ENCODE data around the gene VPS41.
"Not testable (repeated sequence)": the region's sequence is repeated elsewhere in the genome, so short reads cannot be mapped to it uniquely, and the experiment has no call there.

The VPS41 gene

DNA sequence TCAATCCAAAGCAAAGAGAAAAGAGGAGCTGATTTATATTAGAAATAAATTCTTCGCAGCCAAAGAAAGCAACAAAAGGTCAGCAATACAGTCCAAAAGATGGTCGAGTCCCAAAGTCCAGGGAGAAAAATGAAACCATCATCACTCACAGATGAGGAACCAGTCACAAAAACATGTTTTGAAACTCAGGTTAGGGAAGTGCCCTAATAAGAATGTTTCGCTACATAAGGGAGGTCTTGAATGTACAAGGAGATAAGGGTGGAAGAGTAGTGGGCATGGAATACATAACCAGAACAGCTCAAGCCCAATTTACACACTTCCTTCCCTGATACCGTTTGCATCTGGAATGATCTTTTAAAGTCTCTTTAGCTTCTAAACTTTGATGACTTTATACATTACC is 53.6 kb downstream of the VPS41 start:
- no peak for DNase-seq (ENCODE audit: low read depth in 2 of 2)

DNA sequence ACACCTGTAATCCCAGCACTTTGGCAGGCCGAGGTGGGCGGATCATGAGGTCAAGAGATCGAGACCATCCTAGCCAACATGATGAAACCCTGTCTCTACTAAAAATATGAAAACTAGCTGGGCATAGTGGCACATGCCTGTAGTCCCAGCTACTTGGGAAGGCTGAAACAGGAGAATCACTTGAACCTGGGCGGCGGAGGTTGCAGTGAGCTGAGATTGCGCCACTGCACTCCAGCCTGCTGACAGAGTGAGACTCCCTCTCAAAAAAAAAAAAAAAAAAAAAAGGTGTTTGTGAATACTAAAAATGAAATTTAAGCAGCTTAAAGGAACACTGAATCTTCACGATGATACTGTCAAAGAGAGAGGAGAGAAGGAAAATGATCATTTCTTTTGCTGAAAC is 54.0 kb downstream of the VPS41 start:
- DNase-seq (ENCODE audit: low read depth in 2 of 2) = not testable (repeated sequence)

DNA sequence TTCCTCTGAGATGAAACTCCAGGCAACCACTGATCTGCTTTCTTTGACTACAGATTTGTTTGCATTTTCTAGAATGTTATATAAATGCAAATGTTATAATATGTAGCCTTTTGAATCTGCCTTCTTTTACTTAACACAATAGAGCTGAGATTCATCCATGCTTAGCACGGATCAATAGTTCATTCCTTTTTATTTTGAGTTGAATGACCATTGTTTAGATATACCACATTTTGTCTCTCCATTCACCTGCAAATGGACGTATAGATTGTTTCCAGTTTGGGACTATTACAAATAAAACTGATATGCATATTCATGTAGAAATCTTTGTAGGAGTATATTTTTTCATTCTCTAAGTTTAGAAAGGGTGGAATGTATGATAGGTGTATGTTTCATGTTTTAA is 57.7 kb downstream of the VPS41 start:
- no peak for DNase-seq (ENCODE audit: low read depth in 2 of 2)

DNA sequence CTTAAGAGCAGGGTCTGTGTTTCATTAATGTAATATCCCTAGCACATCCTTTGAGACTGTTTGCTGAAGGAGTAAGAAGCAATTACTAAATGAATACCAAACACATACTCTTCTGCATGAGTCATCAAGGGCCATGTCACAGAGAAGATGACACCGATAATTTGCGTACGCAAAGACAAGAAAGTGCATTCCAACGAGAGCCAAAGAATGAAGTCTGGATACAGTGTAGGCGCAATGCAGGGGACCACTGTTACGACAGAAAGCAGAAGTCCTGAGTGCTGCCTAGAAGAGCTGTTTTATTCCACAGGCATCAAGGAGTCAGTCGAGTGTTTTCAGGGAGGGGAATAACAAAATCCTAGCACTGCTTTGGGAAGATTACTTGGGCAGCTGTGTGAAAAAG is 62.7 kb downstream of the VPS41 start:
- DNase-seq (ENCODE audit: low read depth in 2 of 2) = no peak

DNA sequence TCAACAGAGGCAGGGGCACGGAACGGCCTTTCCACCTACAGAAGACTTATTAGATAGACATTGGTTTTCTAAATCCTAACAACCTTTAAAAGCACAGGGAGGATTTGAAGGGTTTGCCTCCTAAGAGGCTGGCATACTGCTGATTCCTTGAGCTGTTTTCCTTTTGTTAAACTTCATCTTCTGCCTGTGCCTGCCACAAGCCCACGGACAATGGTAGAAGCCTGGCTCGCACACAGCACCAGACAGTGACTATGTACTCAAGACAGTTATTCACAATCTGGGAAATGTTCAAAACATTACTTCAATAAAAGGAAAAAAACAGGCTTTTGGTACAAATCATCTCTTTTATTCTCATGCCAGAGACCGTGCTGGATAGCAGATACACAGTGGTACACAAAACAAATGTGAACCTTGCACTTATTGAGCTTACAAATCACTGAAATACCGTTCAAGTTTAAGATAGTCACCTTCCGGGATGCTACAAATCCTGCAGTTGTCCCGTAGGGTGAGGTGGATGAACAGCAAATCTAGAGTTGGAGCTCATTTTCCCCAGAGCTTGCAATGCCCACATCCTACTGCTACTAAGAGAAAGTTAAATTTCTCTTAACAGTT is 63.9 kb downstream of the VPS41 start:
- no peak for DNase-seq (ENCODE audit: low read depth in 2 of 2)

DNA sequence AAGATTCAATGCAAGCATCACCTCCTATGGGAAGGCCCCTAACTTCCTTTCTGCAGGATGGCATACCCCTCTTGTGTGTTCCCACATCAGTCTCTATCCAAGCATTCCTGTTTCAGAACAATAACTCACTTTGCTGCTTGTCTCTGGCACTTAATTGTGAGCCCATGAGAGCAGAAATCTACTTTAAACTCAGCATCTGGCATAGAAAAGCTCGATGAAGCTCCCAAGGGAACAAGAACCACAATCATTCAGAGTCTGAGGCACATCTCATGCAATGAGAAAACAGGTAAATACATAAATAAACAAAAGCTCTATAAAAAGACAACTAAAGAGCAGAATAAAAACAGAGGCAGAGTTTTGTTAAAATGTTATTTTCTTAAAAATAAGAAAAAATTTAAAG is 66.2 kb downstream of the VPS41 start:
- DNase-seq (ENCODE audit: low read depth in 2 of 2) = no peak

DNA sequence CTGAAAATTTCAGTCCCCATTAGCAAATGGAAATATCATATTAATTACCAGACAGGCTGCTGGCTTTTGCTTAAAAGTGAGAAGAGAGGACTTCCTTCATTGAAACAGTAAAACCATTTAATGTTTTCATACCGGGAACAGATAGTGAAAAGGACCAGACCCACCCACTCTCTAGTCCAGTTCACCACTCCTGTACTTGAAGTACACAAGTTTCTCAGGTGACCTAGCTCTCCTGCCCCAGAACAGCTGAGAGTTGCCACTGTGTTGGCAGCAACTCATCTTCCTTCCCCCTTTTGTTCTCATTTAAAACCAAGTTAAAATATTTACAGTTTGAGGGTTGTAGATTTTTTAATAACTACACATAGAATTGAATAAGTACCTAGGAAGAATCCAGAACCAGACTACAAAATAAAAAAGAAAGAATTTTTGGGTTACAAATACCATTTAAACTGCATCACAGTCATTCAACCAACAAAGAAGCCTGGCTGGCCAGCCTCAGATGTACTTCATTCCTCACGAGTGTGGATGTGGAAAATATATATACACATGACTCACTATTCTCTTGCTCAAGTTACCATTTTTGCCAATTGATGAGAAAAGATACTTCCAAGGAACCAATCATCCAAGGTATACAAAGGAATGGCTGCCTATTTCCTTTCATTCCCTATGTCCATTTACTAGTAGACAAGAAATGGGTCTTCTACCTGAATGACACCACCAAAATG is 68.1 kb downstream of the VPS41 start:
- no peak for DNase-seq (ENCODE audit: low read depth in 2 of 2)

DNA sequence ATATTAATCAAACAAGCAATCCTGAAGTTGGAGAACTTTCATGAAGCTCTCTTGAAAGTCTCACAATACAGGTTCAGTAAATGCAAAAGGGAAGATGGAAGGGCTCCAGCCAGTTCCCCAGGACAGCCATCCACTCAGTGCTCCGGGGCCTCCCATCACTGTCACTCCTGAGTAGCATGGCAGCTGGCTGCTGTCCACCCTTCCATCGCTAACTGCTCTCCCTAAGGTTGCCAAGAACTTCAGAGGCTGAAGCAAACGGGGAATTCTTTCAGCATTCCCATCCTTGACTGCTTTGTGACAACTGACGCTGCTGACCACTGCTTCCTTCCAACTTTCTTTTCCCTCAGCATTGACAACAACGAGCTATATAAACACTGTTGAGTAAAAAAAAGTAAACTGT is 69.1 kb downstream of the VPS41 start:
- DNase-seq (ENCODE audit: low read depth in 2 of 2) = no peak

DNA sequence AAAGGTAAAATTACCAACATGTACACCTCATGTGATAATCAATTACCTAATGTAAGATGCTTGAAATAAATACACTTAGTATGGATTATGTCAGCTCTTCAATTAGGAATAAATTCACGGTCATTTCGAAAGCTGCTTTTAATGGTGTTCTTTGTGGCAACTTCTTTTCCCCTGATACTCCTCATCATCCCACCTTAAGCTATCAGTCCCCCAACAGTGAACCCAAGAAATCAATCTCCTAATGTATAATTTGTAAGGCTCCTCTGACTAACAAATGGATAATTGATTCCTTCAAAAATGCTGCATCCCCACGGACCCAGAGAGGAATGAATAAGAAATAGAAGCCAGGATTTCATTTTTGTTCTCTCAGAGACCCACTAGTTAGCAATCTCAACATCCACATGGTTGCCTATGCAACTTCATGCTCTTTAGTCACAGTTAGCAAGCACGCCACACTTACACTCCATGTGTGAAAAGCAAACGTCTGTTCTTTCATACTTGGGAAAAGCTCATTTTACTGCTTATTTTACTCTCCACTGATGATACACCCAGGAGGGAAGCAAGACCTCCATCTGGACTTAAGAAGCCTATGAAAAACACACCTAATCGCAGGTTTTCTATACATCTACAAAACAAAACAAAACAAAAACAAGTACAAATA is 70.1 kb downstream of the VPS41 start:
- no peak for DNase-seq (ENCODE audit: low read depth in 2 of 2)

DNA sequence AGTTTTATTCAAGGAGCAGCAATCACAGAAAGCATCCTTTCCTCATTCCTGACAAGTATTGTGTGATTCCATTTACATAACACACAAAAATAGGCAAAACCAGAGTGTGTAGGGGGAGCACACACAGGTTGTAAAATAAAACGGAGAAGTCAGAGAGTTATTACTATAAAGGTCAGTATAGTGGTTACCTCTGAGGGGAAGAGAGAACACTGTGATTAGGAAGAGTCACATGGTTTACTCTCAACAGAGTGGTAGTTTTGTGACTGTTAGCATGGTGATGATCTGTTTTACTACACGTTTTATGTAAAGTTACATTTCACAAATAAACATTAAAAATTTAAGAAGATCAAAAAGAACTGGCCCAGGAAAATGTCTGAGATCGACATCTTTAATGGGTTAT is 74.6 kb downstream of the VPS41 start:
- no peak for DNase-seq (ENCODE audit: low read depth in 2 of 2)

DNA sequence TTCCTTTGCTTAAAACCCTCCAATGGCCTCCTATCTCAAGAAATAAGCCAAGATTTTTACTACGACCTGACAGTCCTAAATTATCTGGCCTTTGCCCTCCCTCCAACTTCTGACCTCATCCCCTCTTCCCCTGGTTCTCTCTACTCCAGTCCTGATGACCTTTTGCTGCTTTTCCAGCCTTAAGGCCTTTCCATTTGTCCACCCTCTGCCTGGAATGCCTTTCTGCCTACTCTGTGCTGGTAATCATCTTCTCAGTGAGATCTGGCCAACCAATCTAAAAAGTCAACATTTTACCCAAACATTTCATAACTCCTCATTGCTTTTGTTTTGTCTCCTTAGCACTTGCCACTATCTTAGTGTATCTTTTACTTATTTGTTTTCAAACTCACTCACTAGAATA is 75.7 kb downstream of the VPS41 start:
- no peak for DNase-seq (ENCODE audit: low read depth in 2 of 2)

DNA sequence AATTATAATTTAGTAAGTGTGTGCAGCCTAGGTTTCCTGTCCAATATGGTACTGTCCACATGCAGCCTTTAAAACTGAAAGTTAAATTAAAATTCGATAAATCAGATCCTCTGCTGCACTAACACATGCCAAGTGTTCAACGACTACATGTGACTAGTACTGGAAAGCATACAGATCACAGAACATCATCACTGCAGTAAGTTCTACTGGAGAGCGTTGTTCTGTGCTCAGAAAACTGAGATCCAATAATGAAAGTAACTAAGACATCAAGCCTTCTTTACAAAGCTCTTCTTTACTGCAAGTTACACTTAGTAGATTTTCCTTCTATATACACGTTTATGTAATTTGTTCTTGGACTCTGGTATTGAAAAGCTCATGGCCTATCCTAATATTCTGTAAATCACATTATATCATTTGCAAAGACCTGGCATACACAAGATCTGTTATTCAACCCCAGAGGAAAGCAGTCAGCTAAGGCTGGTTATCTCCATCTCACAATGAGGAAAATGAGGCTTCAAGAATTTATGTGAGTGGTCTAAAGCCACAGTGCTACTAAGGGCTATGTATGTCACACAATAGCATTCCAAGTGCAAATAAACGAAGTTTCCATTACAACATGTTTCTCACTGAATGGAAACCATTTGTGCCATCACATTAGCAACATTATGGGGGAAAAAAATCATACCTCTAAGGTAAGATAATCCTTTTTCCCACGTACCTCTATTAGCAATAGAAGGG is 77.6 kb downstream of the VPS41 start:
- no peak for DNase-seq (ENCODE audit: low read depth in 2 of 2)

DNA sequence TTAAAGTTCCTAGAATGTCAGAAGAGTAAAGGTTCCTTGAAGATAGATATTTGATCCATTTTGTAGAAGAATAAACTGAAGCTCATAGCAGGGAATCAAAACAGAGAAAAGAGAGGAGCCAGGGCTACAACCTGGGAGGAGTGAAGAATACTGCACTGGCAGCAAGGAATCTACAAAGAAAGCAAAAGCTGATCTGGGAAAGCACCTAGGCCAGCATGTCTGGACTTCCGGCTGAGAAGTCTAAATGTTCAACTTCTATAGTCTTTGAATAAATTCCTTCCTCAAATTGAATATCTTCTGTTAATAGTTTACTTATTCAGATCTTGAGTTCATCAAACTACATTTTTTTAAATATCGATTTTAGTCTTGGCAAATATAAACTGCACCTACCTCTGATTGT is 78.2 kb downstream of the VPS41 start:
- no peak for DNase-seq (ENCODE audit: low read depth in 2 of 2)

DNA sequence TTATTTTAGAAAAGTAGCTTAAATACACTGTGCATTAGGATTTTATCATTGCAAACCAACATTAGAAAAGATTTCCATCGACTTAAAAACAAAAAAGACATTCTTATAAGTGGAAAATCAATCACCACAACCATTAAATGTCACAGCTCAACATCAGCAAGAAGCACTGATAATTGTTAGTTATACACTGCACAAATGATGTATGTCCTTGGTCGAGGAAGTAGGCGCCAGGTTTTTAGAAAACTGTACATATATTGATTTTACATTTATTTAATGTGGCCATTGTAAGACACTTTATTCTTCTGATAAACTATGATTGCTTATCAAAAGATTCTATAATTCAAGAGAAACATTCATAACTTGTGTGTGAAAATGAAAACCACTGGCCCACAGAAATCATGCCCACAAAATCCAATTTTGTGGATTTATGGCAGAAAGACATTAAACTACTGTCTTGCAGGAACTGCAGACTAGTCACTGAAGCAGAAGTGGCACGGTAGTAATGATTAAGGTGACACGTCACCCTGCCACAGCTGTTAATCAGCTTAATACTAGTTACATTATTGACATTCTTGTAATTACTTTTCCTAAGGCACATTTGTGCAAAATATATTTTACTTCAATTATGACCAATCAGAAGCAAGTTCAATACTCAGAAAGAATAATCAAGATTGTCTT is 79.4 kb downstream of the VPS41 start:
- no peak for DNase-seq (ENCODE audit: low read depth in 2 of 2)

DNA sequence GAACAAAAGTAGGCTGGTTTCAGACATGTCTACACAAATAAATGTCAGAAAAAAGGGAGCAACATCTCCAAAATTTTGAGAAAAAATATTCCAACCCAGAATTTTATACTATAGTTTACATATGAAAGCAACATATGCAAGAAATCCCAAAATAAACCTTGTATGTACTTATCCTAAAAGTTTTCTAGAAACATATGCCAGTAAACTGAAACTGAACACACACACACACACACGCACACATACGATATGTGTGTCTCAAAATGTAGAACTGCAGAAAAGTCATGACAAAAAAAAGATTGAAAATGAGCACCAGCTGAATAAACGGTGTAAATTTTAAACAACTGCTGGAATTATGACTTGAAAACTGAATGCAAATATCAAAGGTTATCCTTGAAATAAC is 81.0 kb downstream of the VPS41 start:
- DNase-seq (ENCODE audit: low read depth in 2 of 2) = no peak

DNA sequence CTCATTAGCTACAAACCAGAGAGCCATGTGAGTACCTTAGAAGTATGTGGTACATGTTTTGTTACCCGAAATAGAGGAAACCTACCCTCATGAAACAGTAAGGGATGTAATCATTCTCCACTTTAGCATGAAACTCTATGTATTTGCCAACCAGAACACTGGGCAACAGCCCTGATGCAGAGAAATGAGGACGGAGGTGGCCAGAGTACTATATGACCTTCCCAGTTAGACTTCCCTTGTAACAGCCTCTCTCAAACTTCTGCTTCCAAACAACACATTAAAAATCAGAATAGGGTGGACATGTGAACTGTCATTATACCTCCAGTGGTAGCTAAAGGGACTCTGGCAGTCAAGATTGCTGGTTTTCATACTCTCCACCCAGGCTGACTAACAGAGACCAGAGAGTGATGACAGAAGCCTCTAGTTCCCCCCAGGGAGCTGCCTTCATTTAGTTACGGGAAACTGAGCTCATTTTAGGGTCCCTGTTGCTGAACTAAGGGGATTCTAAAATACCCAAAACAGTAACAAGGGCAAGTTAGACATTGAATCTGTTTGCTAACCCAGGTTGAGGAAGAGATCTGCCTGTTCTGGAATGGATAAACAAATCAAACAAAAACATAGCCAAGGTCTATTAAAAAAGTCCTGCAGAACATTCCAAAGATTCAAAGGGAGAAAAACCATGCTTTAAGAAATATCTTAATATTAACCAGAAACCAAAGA is 83.1 kb downstream of the VPS41 start:
- no peak for DNase-seq (ENCODE audit: low read depth in 2 of 2)

DNA sequence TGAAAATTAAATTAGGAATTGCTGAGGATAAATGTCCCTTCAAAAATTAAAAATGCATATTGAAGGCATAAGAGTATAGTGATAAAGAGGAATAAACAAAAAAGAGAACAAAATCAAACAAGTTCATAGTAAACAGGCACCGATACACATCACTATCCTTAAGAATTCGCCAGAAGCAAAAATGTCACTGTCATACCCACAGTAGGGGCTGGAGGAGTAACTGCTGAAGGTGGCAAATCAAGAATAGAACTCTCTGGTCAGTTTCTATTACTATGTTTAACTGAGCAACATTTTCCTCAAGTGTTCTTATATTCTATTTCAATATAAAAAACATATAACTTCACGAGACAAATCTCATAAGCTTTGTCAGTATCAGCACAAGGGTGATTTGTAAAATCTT is 84.0 kb downstream of the VPS41 start:
- DNase-seq (ENCODE audit: low read depth in 2 of 2) = no peak

DNA sequence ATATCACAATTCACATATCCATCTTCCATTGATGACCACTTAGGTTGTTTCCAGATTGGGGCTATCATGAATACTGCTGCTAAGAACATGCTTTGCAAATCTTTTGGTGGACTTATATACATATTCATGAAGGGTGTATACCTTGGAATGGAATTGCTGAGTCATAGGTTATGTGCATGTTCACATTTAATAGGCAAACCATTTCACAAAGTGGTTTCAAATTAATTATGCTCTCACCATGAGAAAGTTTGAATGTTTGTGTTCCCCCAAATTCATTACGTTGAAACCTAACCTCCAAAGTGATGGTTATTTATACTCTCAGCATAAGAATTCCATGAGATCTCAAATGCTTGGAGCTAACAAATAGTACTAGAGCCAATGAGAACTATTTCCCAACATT is 86.4 kb downstream of the VPS41 start:
- no peak for DNase-seq (ENCODE audit: low read depth in 2 of 2)

DNA sequence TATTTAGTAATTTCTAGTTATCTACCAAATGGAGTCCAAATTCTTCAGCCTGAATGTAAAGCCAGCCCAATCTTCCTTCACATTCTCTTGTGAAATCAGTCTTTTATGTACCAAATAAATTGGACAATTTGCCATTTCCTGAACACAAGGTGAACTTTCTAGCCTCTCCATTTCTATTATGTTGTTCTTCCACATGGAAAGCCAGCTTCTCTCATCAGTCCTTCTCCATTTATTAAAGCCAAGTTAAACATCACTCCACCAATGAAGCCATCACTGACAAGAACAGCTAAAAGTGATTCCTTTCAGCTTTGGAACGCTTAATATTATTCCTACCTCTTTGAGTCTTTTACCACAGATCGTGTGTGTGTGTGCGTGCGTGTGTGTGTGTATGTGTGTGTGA is 88.4 kb downstream of the VPS41 start:
- no peak for DNase-seq (ENCODE audit: low read depth in 2 of 2)

DNA sequence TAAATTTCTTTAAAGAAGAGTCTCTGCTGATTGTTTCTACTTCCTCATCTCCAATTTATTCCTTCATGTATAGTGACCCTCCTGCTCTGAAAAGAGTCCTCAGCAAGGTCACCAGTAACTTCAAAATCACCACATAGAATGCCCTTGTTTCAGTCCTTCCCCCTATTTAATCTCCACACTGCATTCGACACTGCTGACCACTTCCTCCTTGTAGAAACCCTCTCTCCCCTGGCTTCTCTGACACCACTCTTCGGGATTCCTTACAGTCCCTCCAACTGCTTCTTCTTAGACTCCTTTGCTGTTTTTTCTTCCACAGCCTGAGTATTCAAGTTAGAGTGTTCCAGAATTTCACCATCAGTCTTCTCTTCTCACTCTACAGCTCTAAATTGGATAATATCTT is 89.5 kb downstream of the VPS41 start:
- no peak for DNase-seq (ENCODE audit: low read depth in 2 of 2)

DNA sequence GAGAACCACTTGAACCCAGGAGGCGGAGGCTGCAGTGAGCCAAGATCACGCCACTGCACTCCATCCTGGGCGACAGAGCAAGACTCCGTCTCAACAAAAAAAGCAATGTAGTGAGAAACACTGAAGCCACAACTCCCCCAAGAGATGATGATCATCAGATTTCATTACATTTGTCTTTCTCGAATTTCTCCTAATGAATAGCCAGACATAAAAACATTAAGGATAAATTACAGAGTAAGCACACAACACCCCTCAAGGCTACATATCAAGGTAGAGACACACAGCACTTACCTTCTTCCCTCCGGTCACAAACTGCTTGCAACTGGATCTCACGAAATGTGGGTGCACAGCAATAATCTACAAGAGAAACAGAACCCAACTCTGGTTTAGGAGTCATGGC is 91.5 kb downstream of the VPS41 start:
- DNase-seq (ENCODE audit: low read depth in 2 of 2) = no peak

DNA sequence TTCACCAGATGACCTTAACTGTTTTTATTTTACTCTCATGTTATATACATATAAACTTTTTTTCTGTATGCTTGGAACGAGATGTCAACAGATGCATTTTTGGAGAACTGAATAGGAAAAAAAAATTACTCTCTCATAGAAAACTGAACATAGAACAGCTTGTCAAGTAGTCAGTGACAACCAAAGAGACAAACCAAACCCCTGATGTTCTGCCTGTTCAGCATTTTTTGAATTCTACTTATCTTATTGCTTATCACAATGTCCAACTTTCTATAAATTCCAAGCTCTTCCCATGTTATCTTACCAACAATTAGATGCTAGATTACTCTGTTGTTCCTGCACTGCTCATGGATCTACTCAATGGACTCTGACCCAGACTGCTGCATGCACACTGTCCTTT is 95.2 kb downstream of the VPS41 start:
- no peak for DNase-seq (ENCODE audit: low read depth in 2 of 2)

Measured in stimulated activated CD4-positive, alpha-beta T cell treated with anti-CD3 and anti-CD28 coated beads, Interleukin-15, amount 100 ng/mL, for 48 hours (primary cell).